Central memory CD8-positive, alpha-beta T cell (primary cell): ENCODE data around the gene AGAP3.

Source experiments
- ATAC-seq: fragments of 150-1000 bp; cut with Tn5 transposase; replicated peaks from 2 replicates; pipeline ENCODE4 v1.10.0; 2022; ENCODE audit warnings: mild to moderate bottlenecking, moderate FRiP score, moderate number of reproducible peaks; ENCODE audit not compliant: poor library complexity, severe bottlenecking; ENCODE audit errors: extremely low read depth
- DNase-seq, 2 donors: peaks; one replicate each; pipeline ENCODE4 v3.0.0; 2021; ENCODE audit warnings: low spot score in 2 of 2
- H3K27ac Mint-ChIP-seq: one replicate; pipeline ENCODE4 v1.8.0; 2022; ENCODE audit warnings: low read depth, mild to moderate bottlenecking, moderate library complexity, mixed read lengths
- H3K27me3 Mint-ChIP-seq: one replicate; pipeline ENCODE4 v1.8.0; 2022; ENCODE audit warnings: mixed read lengths
- H3K36me3 Mint-ChIP-seq: one replicate; pipeline ENCODE4 v1.8.0; 2022; ENCODE audit warnings: mild to moderate bottlenecking, moderate library complexity, mixed read lengths; ENCODE audit not compliant: insufficient read depth
- H3K4me1 Mint-ChIP-seq: one replicate; pipeline ENCODE4 v1.8.0; 2022; ENCODE audit warnings: mixed read lengths
- H3K4me3 Mint-ChIP-seq: one replicate; pipeline ENCODE4 v1.8.0; 2022; ENCODE audit warnings: mild to moderate bottlenecking, moderate library complexity, mixed read lengths
- H3K9me3 Mint-ChIP-seq: one replicate; pipeline ENCODE4 v1.8.0; 2022; ENCODE audit warnings: mixed read lengths

The AGAP3 gene

DNA sequence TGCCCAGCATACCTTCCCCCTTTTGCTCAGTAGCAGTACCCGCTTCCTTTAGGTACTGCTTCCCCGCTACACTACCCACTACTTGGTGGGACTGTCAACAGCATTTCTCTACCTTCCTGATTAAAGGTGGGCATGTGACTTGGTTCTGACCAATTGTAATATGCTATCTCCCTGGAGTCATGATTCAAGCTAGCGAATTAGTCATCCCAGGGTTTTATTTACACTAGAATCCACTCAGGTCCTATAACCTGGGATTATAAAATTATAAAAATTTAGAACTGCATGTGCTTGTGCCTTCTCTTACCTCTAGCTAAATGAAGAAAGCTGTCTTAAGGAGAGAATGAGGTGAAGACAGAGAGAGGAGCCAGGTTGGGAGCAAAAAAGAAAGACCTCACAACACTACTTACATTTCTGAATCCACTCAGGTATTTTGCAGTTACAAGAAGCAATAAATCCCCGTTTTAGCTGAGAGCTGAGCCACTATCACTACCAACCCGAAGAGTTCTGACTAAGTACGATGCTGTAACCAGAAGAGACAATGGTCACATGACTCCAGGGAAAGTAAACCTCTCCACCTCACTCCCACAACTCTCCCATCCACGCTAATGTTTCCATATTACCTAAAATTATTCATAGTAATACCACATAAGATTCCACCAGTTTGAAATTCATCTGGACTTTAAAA, 71.5 kb downstream of the AGAP3 start:
- Mint-ChIP-seq H3K27me3 (peaks cover 37% of the 10 kb centered on the region), H3K4me3 (no peak overlapping the region), H3K27ac (no peak overlapping the region), H3K36me3 (no peaks in the 10 kb centered on the region), H3K9me3 (no peaks in the 10 kb centered on the region), H3K4me1 (no peaks in the 10 kb centered on the region)
- ATAC-seq (no peak), DNase-seq (no peak)

DNA sequence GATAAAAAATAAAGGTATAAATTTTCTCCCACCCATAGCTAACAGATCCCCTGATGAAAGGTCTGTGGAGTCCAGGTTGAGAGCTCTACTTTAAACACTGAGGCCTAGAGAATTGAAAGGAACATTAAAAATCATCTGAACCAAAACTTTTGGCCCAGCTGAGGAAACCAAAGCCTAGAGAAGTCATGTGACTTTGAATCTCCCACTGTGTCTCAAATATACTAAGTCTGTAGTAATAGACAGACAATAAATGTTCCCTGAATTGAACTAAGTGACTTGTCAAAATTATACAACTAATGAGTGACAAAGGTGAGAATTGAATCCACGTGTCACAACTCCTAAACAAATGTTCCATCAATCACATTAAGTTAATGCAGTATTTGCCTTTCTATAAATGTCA, 75.5 kb downstream of the AGAP3 start:
- H3K27ac Mint-ChIP-seq, result no peak overlapping the region
- no peak overlapping the region for H3K4me3 Mint-ChIP-seq
- ATAC-seq (no peak), DNase-seq (no peak)
- H3K36me3 Mint-ChIP-seq, result no peaks in the 10 kb centered on the region
- H3K27me3 Mint-ChIP-seq, result peaks cover 20% of the 10 kb centered on the region
- no peaks in the 10 kb centered on the region for H3K4me1 Mint-ChIP-seq
- no peaks in the 10 kb centered on the region for H3K9me3 Mint-ChIP-seq

- ATAC-seq (no peak), DNase-seq (no peak)
- Mint-ChIP-seq H3K4me1 (peaks cover 8% of the 10 kb centered on the region), H3K9me3 (no peaks in the 10 kb centered on the region), H3K36me3 (peaks cover 3% of the 10 kb centered on the region), H3K27me3 (peaks cover 38% of the 10 kb centered on the region), H3K4me3 (peak overlapping the region; percentile 42), H3K27ac (no peak overlapping the region)
Observed at GRCh38 chr7:151166629-151167196, 80.4 kb downstream of the AGAP3 start.

DNA sequence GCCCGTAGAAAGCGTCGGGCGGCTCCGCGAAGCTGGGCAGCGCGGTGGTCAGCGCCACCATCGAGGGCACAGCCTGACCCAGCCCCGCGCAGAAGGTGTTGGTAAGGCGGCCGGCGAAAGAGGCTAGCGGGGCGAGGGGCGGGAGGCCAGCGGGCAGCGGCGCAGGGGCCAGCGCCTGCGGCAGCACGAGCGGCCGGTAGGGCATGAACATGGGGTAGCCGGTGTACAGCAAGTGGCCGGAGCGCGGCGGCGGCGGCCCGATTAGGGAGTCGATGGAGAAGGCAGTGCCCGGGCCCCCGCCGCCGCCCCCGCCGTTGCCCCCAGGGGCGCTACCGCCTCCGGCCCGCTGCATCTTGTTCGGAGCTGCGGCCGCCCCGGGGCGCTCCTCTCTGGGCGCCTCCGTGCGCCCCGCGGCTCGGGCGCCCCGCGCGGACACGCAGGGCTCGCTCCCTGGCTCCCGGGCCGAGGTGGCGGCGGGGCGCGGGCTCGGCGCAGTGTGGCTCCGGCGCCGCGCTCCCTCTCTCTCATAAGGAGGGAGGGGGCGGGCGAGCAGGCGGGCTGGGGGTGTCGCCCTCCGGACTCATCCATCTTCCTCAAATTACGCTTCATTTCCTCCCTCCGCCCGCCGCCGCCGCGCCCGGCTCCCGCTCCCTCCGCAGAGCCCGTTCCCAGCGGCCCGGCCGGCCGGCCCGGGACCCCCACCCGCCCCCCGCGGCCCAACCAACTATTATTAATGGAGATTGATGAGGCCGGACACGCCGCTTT, 81.1 kb downstream of the AGAP3 start, which contains the start of gene GBX1:
GBX1 (minus strand) TSS at position 498 of the 765 bp plus-strand sequence; CDS start at position 352, 146 bp downstream.
- Mint-ChIP-seq H3K36me3 (peaks cover 5% of the 10 kb centered on the region), H3K27me3 (peaks cover 43% of the 10 kb centered on the region), H3K9me3 (no peaks in the 10 kb centered on the region), H3K4me3 (peak within 1 kb of the TSS; percentile 67), H3K4me1 (peaks cover 10% of the 10 kb centered on the region), H3K27ac (no peak within 1 kb of the TSS)
- peak; percentile 64 for ATAC-seq
- no peak for DNase-seq

GRCh38 chr7:151168003-151168786, 81.9 kb downstream of the AGAP3 start:
- Mint-ChIP-seq H3K27me3 (peaks cover 51% of the 10 kb centered on the region), H3K36me3 (peaks cover 5% of the 10 kb centered on the region), H3K4me3 (peak overlapping the region; percentile 67), H3K27ac (no peak overlapping the region), H3K4me1 (peaks cover 15% of the 10 kb centered on the region), H3K9me3 (no peaks in the 10 kb centered on the region)
- DNase-seq (peak; percentile 35 to 54), ATAC-seq (peak; percentile 85)

DNA sequence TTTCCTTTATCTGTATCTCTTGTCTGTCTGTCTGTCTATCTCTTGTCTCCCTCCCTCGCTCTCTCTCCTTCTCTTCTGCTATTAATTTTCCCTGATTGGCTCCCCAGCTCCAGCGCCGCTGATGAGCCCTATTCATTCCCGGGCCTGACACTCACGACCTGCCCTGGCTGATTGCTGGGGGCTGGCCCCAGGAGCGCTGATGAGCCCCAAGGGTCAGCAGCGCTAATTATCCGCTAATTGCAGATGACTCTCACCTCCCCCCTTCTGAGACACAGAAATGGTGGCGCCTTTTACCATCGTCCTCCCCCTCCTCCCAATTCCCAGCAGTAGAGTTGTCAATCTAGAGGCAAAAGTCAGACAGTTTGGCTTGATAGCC, 82.5 kb downstream of the AGAP3 start:
- ATAC-seq, result no peak
- Mint-ChIP-seq H3K9me3 (no peaks in the 10 kb centered on the region), H3K4me1 (peaks cover 15% of the 10 kb centered on the region), H3K4me3 (peak overlapping the region; percentile 67), H3K36me3 (peaks cover 5% of the 10 kb centered on the region), H3K27me3 (peaks cover 57% of the 10 kb centered on the region), H3K27ac (no peak overlapping the region)
- DNase-seq, result no peak

- H3K27ac Mint-ChIP-seq, result no peak overlapping the region
- H3K27me3 Mint-ChIP-seq, result peaks cover 57% of the 10 kb centered on the region
Observed at GRCh38 chr7:151172273-151173141, 86.2 kb downstream of the AGAP3 start.

GRCh38 chr7:151173386-151174245, 87.3 kb downstream of the AGAP3 start:
- no peak for ATAC-seq
- H3K27ac Mint-ChIP-seq, result no peak overlapping the region
- peaks cover 4% of the 10 kb centered on the region for H3K36me3 Mint-ChIP-seq
- peaks cover 10% of the 10 kb centered on the region for H3K4me1 Mint-ChIP-seq
- peaks cover 52% of the 10 kb centered on the region for H3K27me3 Mint-ChIP-seq
- no peak for DNase-seq
- no peaks in the 10 kb centered on the region for H3K9me3 Mint-ChIP-seq
- H3K4me3 Mint-ChIP-seq, result no peak overlapping the region

More at GRCh38 chr7:151172273-151173141, 86.2 kb downstream of the AGAP3 start:
- Mint-ChIP-seq H3K4me1 (peaks cover 15% of the 10 kb centered on the region), H3K9me3 (no peaks in the 10 kb centered on the region), H3K36me3 (peaks cover 5% of the 10 kb centered on the region), H3K4me3 (no peak overlapping the region)
- DNase-seq (peak; percentile 64 to 71), ATAC-seq (peak; percentile 57)

DNA sequence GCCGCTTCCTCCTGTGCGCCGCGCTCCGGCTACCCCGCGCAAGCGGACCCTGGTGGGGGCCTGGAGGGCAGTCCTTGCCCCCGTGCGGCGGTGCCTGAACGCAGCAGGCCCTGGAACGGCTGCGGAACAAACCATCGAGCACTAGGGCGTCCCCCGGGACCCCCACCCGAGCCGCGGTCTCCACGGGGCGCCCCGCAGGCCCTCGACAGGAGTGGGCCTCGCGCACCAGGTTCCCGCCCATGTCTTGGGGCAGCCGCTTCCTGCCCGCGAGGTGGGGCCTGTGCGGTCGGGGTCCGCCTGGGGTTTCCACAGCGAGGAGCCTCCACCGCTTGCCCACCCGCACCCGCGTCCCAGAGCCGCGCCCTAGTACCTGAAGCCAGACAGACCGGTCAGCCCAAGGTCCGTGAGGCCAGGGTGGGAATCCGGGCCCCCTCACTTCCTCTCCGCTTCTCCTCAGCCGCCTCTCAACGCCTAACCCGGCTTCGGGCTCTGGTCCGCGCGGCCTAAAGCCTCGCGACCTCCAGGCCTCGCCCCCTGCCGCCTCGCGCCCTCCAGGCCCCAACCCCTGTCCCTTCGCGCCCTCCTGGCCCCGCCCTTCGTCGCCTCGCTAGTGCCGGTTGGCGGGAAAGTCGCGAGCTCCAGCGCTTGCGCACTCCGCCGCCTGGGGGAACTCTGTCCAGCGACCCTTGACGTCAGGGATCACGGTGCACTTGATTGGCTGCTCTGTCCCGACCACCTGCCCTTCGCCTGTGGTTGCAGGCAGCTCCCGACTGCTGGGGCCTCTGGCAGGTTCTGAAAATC, 88.2 kb downstream of the AGAP3 start:
- peaks cover 51% of the 10 kb centered on the region for H3K27me3 Mint-ChIP-seq
- no peaks in the 10 kb centered on the region for H3K9me3 Mint-ChIP-seq
- H3K36me3 Mint-ChIP-seq, result peaks cover 4% of the 10 kb centered on the region
- DNase-seq (no peak), ATAC-seq (no peak)
- peaks cover 7% of the 10 kb centered on the region for H3K4me1 Mint-ChIP-seq
- no peak overlapping the region for H3K4me3 Mint-ChIP-seq
- H3K27ac Mint-ChIP-seq, result no peak overlapping the region

DNA sequence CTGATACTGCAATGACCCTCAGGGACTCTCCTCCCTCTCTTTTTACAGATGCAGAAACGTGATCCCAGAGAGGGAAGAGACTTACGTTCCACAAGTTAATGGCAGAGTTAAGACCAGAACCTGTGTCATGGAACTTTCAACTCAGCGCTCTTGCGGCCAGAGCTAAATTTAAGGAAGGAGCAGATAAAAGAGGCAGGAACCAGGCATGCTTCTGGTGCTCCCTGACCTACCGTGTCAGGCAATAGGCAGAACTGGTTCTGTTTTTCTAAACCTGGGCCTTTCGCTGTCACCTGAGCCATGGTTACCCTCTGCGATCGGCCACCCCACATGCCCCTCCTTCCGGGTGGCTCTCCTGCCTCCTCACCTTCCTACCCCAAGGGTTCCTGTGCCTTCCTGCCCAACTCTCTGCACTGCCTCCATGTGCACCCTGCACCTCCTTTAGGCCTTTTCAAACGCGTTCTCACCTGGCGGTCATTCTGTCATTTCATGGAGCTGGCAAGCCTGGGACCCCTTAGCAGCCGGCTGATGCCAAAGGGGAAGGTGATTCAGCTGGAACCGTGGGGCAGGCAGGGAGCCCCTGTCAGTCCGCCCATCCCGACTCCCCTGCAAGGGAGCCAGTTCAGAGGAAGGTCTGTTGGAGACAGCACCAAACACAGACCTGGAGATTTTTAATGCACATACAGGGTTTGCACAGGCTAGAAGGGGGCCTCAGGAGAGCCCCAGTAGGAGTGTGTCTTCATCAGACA, 88.9 kb downstream of the AGAP3 start:
- Mint-ChIP-seq H3K9me3 (no peaks in the 10 kb centered on the region), H3K4me3 (no peak overlapping the region), H3K36me3 (peaks cover 4% of the 10 kb centered on the region), H3K27ac (no peak overlapping the region), H3K4me1 (peaks cover 7% of the 10 kb centered on the region), H3K27me3 (peaks cover 43% of the 10 kb centered on the region)
- DNase-seq (no peak), ATAC-seq (no peak)
